A549 (cell line): ENCODE measurements around the gene ZGPAT. TPM values are rescaled to one million over a fixed set of nuclear protein-coding genes. Genes with fewer than 3 reads are reported as not detected.

Experiments used
- ATAC-seq, 2 experiments: fragments of 200-7000 bp in 1 of 2; fragments of >200 bp in 1 of 2; cut with Nextera tagmentation in 1 of 2; cut with Tn5 transposase in 1 of 2; 3 replicates each; pipeline versions ENCODE4 v1.8.0 to v1.9.1; 2018 to 2020; ENCODE audit warnings: mild to moderate bottlenecking in 1 of 2, moderate library complexity in 1 of 2
- CTCF ChIA-PET: fragments of 300-600 bp; sonication (Branson Sonifier 250); formaldehyde crosslinking; extraction: SDS; loops from one replicate; lab custom pipeline; 2021; ENCODE audit warnings: antibody characterized with exemption, inconsistent platforms; lab: Yijun Ruan, JAX
- POLR2A ChIA-PET: fragments of 350-600 bp; formaldehyde crosslinking; extraction: SDS; loops from one replicate; lab custom pipeline; 2021; ENCODE audit warnings: antibody characterized with exemption, inconsistent platforms; lab: Yijun Ruan, JAX
- DNase-seq, 2 experiments: peaks; one replicate each; pipeline versions ENCODE4 v3.0.0 to v3.0.0-alpha.2; 2011 to 2016; ENCODE audit warnings: low read depth in 1 of 2, low spot score in 1 of 2
- FAIRE-seq: peaks from 2 replicates; lab custom pipeline; 2011; peaks lifted over from hg19 to GRCh38; lab: Jason Lieb, UNC
- H3K27ac ChIP-seq, 2 experiments: fragments of >200 bp; sonication (Bioruptor Twin); formaldehyde crosslinking; 3 replicates each; pipeline ENCODE4 v1.5.1; 2016 to 2017
- H3K4me1 ChIP-seq: fragments of >200 bp; sonication (Bioruptor Twin); formaldehyde crosslinking; 3 replicates; pipeline ENCODE4 v1.6.1; 2016
- H3K4me2 ChIP-seq: fragments of >200 bp; sonication (Bioruptor Twin); formaldehyde crosslinking; 3 replicates; pipeline ENCODE4 v1.6.1; 2016
- H3K4me3 ChIP-seq: fragments of >200 bp; sonication (Bioruptor Twin); formaldehyde crosslinking; 3 replicates; pipeline ENCODE4 v1.5.1; 2016
- H3K9me3 ChIP-seq: fragments of >200 bp; sonication (Bioruptor Twin); formaldehyde crosslinking; 3 replicates; pipeline ENCODE4 v1.6.1; 2016
- CBX2 ChIP-seq: fragments of 200-600 bp; sonication (generic); IDR thresholded peaks from 2 replicates; pipeline ENCODE4 v1.6.1; 2016; ENCODE audit warnings: low read depth, mild to moderate bottlenecking, borderline replicate concordance
- CBX8 ChIP-seq: fragments of 200-600 bp; sonication (generic); IDR thresholded peaks from 2 replicates; pipeline ENCODE4 v1.6.1; 2016
- CEBPB ChIP-seq, 2 experiments: fragments of >200 bp in 1 of 2; sonication (Bioruptor Twin) in 1 of 2; formaldehyde crosslinking in 1 of 2; IDR thresholded peaks; 2 replicates each; pipeline ENCODE4 v1.6.1; 2012 to 2016
- CHD2 ChIP-seq: fragments of 150-350 bp; IDR thresholded peaks from 2 replicates; pipeline ENCODE4 v1.6.1; 2014; ENCODE audit warnings: low read length; ENCODE audit not compliant: partially characterized antibody
- CHD4 ChIP-seq: fragments of 200-600 bp; sonication (generic); IDR thresholded peaks from 2 replicates; pipeline ENCODE4 v1.6.1; 2016; ENCODE audit warnings: antibody characterized with exemption, mild to moderate bottlenecking, borderline replicate concordance
- CTCF ChIP-seq: fragments of >200 bp; sonication (Bioruptor Twin); formaldehyde crosslinking; IDR thresholded peaks from 3 replicates; pipeline ENCODE4 v1.5.1; 2016
- ELK1 ChIP-seq: fragments of 150-350 bp; IDR thresholded peaks from 2 replicates; pipeline ENCODE4 v1.6.1; 2014; ENCODE audit warnings: low read depth, mild to moderate bottlenecking, low read length
- FOSB ChIP-seq: fragments of 250-450 bp; sonication (Bioruptor Pico); IDR thresholded peaks from 2 replicates; pipeline ENCODE4 v1.5.0; 2020; ENCODE audit warnings: mild to moderate bottlenecking, moderate library complexity
- FOSL2 ChIP-seq, 2 experiments: fragments of 450-650 bp in 1 of 2; fragments of >200 bp in 1 of 2; sonication (Bioruptor Twin) in 1 of 2; formaldehyde crosslinking; IDR thresholded peaks; 2 replicates each; pipeline versions ENCODE4 v1.5.0 to v1.6.1; 2016 to 2020; ENCODE audit warnings: mild to moderate bottlenecking in 1 of 2, moderate library complexity in 1 of 2
- HDAC2 ChIP-seq: fragments of 200-600 bp; sonication (generic); IDR thresholded peaks from 2 replicates; pipeline ENCODE4 v1.6.1; 2016
- HOXB5 ChIP-seq: fragments of 250-450 bp; sonication (Bioruptor Pico); IDR thresholded peaks from 2 replicates; pipeline ENCODE4 v1.5.0; 2020; ENCODE audit warnings: mild to moderate bottlenecking, moderate library complexity
- JUNB ChIP-seq: fragments of >200 bp; sonication (Bioruptor Twin); formaldehyde crosslinking; IDR thresholded peaks from 2 replicates; pipeline ENCODE4 v1.6.1; 2016
- KDM1A ChIP-seq: fragments of 200-600 bp; sonication (generic); IDR thresholded peaks from 2 replicates; pipeline ENCODE4 v1.6.1; 2016; ENCODE audit warnings: low read depth, mild to moderate bottlenecking
- KDM5A ChIP-seq: fragments of 200-600 bp; sonication (generic); IDR thresholded peaks from 2 replicates; pipeline ENCODE4 v1.6.1; 2016; ENCODE audit warnings: antibody characterized with exemption, mild to moderate bottlenecking
- MAFK ChIP-seq: fragments of 450-650 bp; IDR thresholded peaks from 2 replicates; pipeline ENCODE4 v1.6.1; 2014; ENCODE audit not compliant: partially characterized antibody
- MAX ChIP-seq: IDR thresholded peaks from 2 replicates; pipeline ENCODE4 v1.6.1; 2012
- NFE2L2 ChIP-seq: fragments of 150-350 bp; conservative IDR thresholded peaks from 2 replicates; pipeline ENCODE4 v1.6.1; 2014; ENCODE audit warnings: low read length
- NPAS2 ChIP-seq: fragments of 250-450 bp; sonication (Bioruptor Pico); IDR thresholded peaks from 2 replicates; pipeline ENCODE4 v1.8.0; 2022; ENCODE audit warnings: mild to moderate bottlenecking, moderate library complexity, borderline replicate concordance
- RAD21 ChIP-seq, 2 experiments: fragments of >200 bp in 1 of 2; sonication (Bioruptor Twin) in 1 of 2; formaldehyde crosslinking in 1 of 2; IDR thresholded peaks in 1 of 2; conservative IDR thresholded peaks in 1 of 2; 2 replicates in 1 of 2; 3 replicates in 1 of 2; pipeline ENCODE4 v1.6.1; 2012 to 2018; ENCODE audit warnings: inconsistent platforms in 1 of 2
- RCOR1 ChIP-seq: fragments of 150-350 bp; IDR thresholded peaks from 2 replicates; pipeline ENCODE4 v1.6.1; 2014; ENCODE audit warnings: antibody characterized with exemption, low read length, low read depth
- REST ChIP-seq: fragments of 200-600 bp; sonication (generic); IDR thresholded peaks from 2 replicates; pipeline ENCODE4 v1.6.1; 2016; ENCODE audit warnings: antibody characterized with exemption, mild to moderate bottlenecking, moderate library complexity
- SMC3 ChIP-seq: fragments of >200 bp; sonication (Bioruptor Twin); formaldehyde crosslinking; IDR thresholded peaks from 3 replicates; pipeline ENCODE4 v1.6.1; 2018; ENCODE audit warnings: inconsistent platforms
- SREBF2 ChIP-seq: fragments of 450-650 bp; IDR thresholded peaks from 2 replicates; pipeline ENCODE4 v1.6.1; 2014; ENCODE audit warnings: mild to moderate bottlenecking, moderate library complexity
- TP53 ChIP-seq: fragments of 250-450 bp; sonication (Bioruptor Pico); IDR thresholded peaks from 2 replicates; pipeline ENCODE4 v1.5.0; 2021; ENCODE audit warnings: mild to moderate bottlenecking, moderate library complexity
- ZSCAN20 ChIP-seq: fragments of 250-450 bp; sonication (Bioruptor Pico); IDR thresholded peaks from 2 replicates; pipeline ENCODE4 v1.8.0; 2022; ENCODE audit warnings: mild to moderate bottlenecking, moderate library complexity
- WGBS: methylation state at CpG from one replicate; pipeline ENCODE4 v1.1.6; 2017; ENCODE audit errors: missing lambda C conversion rate; 5-methylcytosine and 5-hydroxymethylcytosine counted together
- polyA plus RNA-seq, 4 experiments: library from polyadenylated mRNA; depleted of rRNA in 3 of 4; stranded (reverse); fragments of >200 nt; fragmentation: RNase III in 1 of 4; extraction: RNeasy Plus Mini Kit Qiagen cat#74134 plus additional on column Dnase treatment in 1 of 4; gene quantifications; 2 replicates in 3 of 4; 3 replicates in 1 of 4; pipeline ENCODE4 v1.2.3, GENCODE V29; 2011 to 2017
- TF ChIP-seq, protein P1 (sequence below): fragments of >200 bp; sonication (Bioruptor Twin); formaldehyde crosslinking; IDR thresholded peaks from 2 replicates; pipeline ENCODE4 v1.6.1; 2016
- TF ChIP-seq, protein P2 (sequence below): fragments of >200 bp; sonication (Bioruptor Twin); formaldehyde crosslinking; IDR thresholded peaks from 3 replicates; pipeline ENCODE4 v1.6.1; 2016
- TF ChIP-seq, protein P3 (sequence below): IDR thresholded peaks from 2 replicates; pipeline ENCODE4 v1.6.1; 2012; ENCODE audit warnings: low read depth, borderline replicate concordance

The ZGPAT gene
- polyA plus RNA-seq, 2 of the 4 experiments (the other 2 are of a cell fraction), result 9.5 to 23.9 TPM

GRCh38 chr20:63667858-63668257 is 40.0 kb upstream of the ZGPAT start:
- TF ChIP-seq CTCF, result no peak
- no peak for TF ChIP-seq SMC3
- TF ChIP-seq KDM1A, result no peak
- TF ChIP-seq HOXB5, result no peak
- TF ChIP-seq TP53 (CRISPR knock-in tag), result no peak
- no peak for TF ChIP-seq CBX8
- no peak for TF ChIP-seq FOSL2 (IDR thresholded peaks at IDR 0.05)
- no peak for TF ChIP-seq FOSL2 (CRISPR knock-in tag; IDR thresholded peaks at IDR 0.05)
- no peak for TF ChIP-seq KDM5A
- no peak for TF ChIP-seq ZSCAN20 (CRISPR knock-in tag)
- TF ChIP-seq CHD4, result no peak
- TF ChIP-seq FOSB, result no peak
- no peak for TF ChIP-seq MAFK
- TF ChIP-seq CEBPB (IDR thresholded peaks at IDR 0.05), result no peak
- no peak for TF ChIP-seq HDAC2
- TF ChIP-seq MAX, result no peak
- no peak for TF ChIP-seq NFE2L2
- TF ChIP-seq SREBF2, result no peak
- no peak for TF ChIP-seq REST
- TF ChIP-seq JUNB, result no peak
- no peak for TF ChIP-seq NPAS2
- no peak overlapping the region for H3K4me2 ChIP-seq
- ATAC-seq (no peak), DNase-seq (no peak), FAIRE-seq (no peak)
- ChIA-PET CTCF (interaction anchor here (1.0 to 1.9 kb wide), 3 partner anchors 15 to 19 kb away, joined by 3 to 6 read pairs (median 3); no protein-coding TSS in a partner anchor), POLR2A (interaction anchor here (1.1 kb wide), 1 partner anchor 14 kb away, joined by 3 read pairs; no protein-coding TSS in a partner anchor)
- H3K9me3 ChIP-seq, result no peaks in the 10 kb centered on the region
- no peak overlapping the region for H3K27ac ChIP-seq
- H3K4me3 ChIP-seq, result no peak overlapping the region
- 96% methylated on average over 11 of the region's 16 CpGs for WGBS
- H3K4me1 ChIP-seq, result no peaks in the 10 kb centered on the region

DNA sequence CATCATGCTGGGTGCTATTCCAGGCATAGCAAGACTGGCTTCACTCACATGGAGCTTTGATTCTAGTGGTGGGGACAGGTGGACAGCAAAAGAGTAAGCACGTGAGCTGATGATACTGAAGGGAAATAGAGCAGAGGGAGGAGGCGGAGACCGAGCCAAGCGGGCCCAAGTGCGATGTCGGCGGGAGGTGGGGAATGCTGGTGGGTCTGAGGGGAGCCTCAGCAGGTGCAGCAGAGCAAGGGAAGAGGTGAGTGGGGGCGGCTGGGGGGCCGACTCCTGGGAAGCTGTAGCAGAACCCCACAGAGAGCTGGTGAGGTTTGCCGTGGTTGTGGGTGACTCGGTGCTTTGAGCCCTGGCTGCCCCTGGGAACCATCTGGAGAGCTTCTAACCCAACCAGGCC is 39.5 kb upstream of the ZGPAT start:
- Histone ChIP-seq H3K4me3 (no peak overlapping the region), H3K4me2 (no peak overlapping the region), H3K9me3 (no peaks in the 10 kb centered on the region)
- no peak for FAIRE-seq
- ATAC-seq, result no peak
- TF ChIP-seq, protein P1, sequence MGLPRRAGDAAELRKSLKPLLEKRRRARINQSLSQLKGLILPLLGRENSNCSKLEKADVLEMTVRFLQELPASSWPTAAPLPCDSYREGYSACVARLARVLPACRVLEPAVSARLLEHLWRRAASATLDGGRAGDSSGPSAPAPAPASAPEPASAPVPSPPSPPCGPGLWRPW, result no peak
- TF ChIP-seq CEBPB (IDR thresholded peaks at IDR 0.05), result no peak
- no peak for TF ChIP-seq CHD2
- TF ChIP-seq, protein P2, sequence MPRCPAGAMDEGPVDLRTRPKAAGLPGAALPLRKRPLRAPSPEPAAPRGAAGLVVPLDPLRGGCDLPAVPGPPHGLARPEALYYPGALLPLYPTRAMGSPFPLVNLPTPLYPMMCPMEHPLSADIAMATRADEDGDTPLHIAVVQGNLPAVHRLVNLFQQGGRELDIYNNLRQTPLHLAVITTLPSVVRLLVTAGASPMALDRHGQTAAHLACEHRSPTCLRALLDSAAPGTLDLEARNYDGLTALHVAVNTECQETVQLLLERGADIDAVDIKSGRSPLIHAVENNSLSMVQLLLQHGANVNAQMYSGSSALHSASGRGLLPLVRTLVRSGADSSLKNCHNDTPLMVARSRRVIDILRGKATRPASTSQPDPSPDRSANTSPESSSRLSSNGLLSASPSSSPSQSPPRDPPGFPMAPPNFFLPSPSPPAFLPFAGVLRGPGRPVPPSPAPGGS, result no peak
- no peak for TF ChIP-seq CBX2
- TF ChIP-seq RAD21 (conservative IDR thresholded peaks at IDR 0.05 in 1 of 2, IDR thresholded peaks at IDR 0.05 in 1 of 2), result no peak
- no peak for TF ChIP-seq RCOR1
- TF ChIP-seq KDM5A, result no peak
- no peak for TF ChIP-seq MAX
- TF ChIP-seq ZSCAN20 (CRISPR knock-in tag), result no peak
- no peak for TF ChIP-seq ELK1
- TF ChIP-seq, protein P3, sequence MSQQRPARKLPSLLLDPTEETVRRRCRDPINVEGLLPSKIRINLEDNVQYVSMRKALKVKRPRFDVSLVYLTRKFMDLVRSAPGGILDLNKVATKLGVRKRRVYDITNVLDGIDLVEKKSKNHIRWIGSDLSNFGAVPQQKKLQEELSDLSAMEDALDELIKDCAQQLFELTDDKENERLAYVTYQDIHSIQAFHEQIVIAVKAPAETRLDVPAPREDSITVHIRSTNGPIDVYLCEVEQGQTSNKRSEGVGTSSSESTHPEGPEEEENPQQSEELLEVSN, result no peak
- TF ChIP-seq CHD4, result no peak
- TF ChIP-seq NFE2L2, result no peak
- TF ChIP-seq, all 56 proteins: peak for 0
- DNase-seq, result no peak
- H3K27ac ChIP-seq, result no peak overlapping the region
- ChIA-PET CTCF (interaction anchor here (1.0 to 1.9 kb wide), 3 partner anchors 14 to 130 kb away, joined by 3 to 7 read pairs (median 6); partner anchors contain the start of gene PTK6), POLR2A (no interaction called here)
- WGBS, result 95% methylated on average over 11 of the region's 11 CpGs
- H3K4me1 ChIP-seq, result no peaks in the 10 kb centered on the region
